GM12878 (cell line): ENCODE data around the gene FAM120B. TPM values are rescaled to one million over a fixed set of nuclear protein-coding genes. Genes with fewer than 3 reads are reported as not detected.

ENCODE experiments used
- ATAC-seq: fragments of 200-7000 bp; cut with Tn5 transposase; 3 replicates; pipeline ENCODE4 v1.9.1; 2020; ENCODE audit warnings: mild to moderate bottlenecking, moderate library complexity
- BruUV-seq: library from RNA; stranded (reverse); fragments of 400-500 nt; replicated peaks from 2 replicates; lab custom pipeline; 2021; lab: Mats Ljungman, UMichigan
- CTCF ChIA-PET: fragments of 300-600 bp; sonication (Branson Sonifier 250); formaldehyde crosslinking; extraction: SDS; loops from one replicate; lab custom pipeline; 2021; ENCODE audit warnings: inconsistent platforms; lab: Yijun Ruan, JAX
- POLR2A ChIA-PET: fragments of 350-600 bp; formaldehyde crosslinking; extraction: SDS; loops from one replicate; lab custom pipeline; 2021; ENCODE audit warnings: inconsistent platforms; lab: Charles Lee
- RAD21 ChIA-PET: fragments of 300-600 bp; sonication (Branson Sonifier 250); formaldehyde crosslinking; loops from one replicate; lab custom pipeline; 2023; ENCODE audit warnings: antibody characterized with exemption; ENCODE audit not compliant: unreplicated experiment; lab: Charles Lee
- SMC1A ChIA-PET: fragments of 300-600 bp; sonication (Branson Sonifier 250); formaldehyde crosslinking; loops from one replicate; lab custom pipeline; 2023; ENCODE audit not compliant: unreplicated experiment, uncharacterized antibody; lab: Charles Lee
- DNase-seq: peaks from one replicate; pipeline ENCODE4 v3.0.0-alpha.2; 2011; ENCODE audit warnings: low read depth, low spot score
- FAIRE-seq: peaks from 3 replicates; lab custom pipeline; 2011; peaks lifted over from hg19 to GRCh38; lab: Jason Lieb, UNC
- H2AFZ ChIP-seq: 2 replicates; pipeline ENCODE4 v1.6.0; 2011; ENCODE audit warnings: low read depth, low read length, control low read depth; ENCODE audit not compliant: control insufficient read depth
- H3K27ac ChIP-seq: 2 replicates; pipeline ENCODE4 v1.5.1; 2011; ENCODE audit warnings: control low read depth; ENCODE audit not compliant: control insufficient read depth, insufficient read depth
- H3K27me3 ChIP-seq, 2 experiments: replicated peaks in 1 of 2; 2 replicates each; pipeline versions ENCODE4 v1.6.0 to v1.6.1; 2011; ENCODE audit warnings: low read length in 1 of 2; ENCODE audit not compliant: control insufficient read depth in 2 of 2, insufficient read depth in 2 of 2
- H3K36me3 ChIP-seq, 2 experiments: 2 replicates each; pipeline ENCODE4 v1.5.1; 2011; ENCODE audit warnings: low read length in 1 of 2; ENCODE audit not compliant: control insufficient read depth in 2 of 2, insufficient read depth in 2 of 2
- H3K4me1 ChIP-seq: 2 replicates; pipeline ENCODE4 v1.6.1; 2011; ENCODE audit warnings: mild to moderate bottlenecking, low read length, moderate library complexity, mixed read lengths; ENCODE audit not compliant: control insufficient read depth, insufficient read depth
- H3K4me2 ChIP-seq: 2 replicates; pipeline ENCODE4 v1.6.0; 2011; ENCODE audit warnings: control low read depth; ENCODE audit not compliant: control insufficient read depth, insufficient read depth
- H3K4me3 ChIP-seq: fragments of 200-600 bp; sonication (generic); 2 replicates; pipeline ENCODE4 v1.5.1; 2016
- H3K79me2 ChIP-seq: 2 replicates; pipeline ENCODE4 v1.6.0; 2011; ENCODE audit warnings: low read length; ENCODE audit not compliant: control insufficient read depth, insufficient read depth
- H3K9ac ChIP-seq: 2 replicates; pipeline ENCODE4 v1.8.0; 2011; ENCODE audit warnings: low read length, control low read depth, mixed read lengths; ENCODE audit not compliant: control insufficient read depth, insufficient read depth
- H3K9me3 ChIP-seq: replicated peaks from 3 replicates; pipeline ENCODE4 v1.5.1; 2011; ENCODE audit warnings: mild to moderate bottlenecking, low read length; ENCODE audit not compliant: control insufficient read depth, insufficient read depth
- H4K20me1 ChIP-seq: 2 replicates; pipeline ENCODE4 v1.6.0; 2011; ENCODE audit not compliant: control insufficient read depth, insufficient read depth
- ELK1 ChIP-seq: IDR thresholded peaks from 2 replicates; pipeline ENCODE4 v1.6.1; 2012; ENCODE audit warnings: low read depth, low read length, improper control_type of control experiment
- KDM1A ChIP-seq: fragments of 200-600 bp; sonication (generic); IDR thresholded peaks from 2 replicates; pipeline ENCODE4 v1.6.1; 2016; ENCODE audit warnings: borderline replicate concordance
- MAX ChIP-seq: IDR thresholded peaks from 2 replicates; pipeline ENCODE4 v1.6.1; 2012; ENCODE audit warnings: low read depth, low read length, improper control_type of control experiment
- MYC ChIP-seq: IDR thresholded peaks from 2 replicates; pipeline ENCODE4 v1.6.1; 2011; ENCODE audit warnings: mild to moderate bottlenecking, low read length, moderate library complexity, inconsistent platforms; ENCODE audit not compliant: insufficient read depth, insufficient replicate concordance, insufficient read length, severe bottlenecking
- RAD21 ChIP-seq: IDR thresholded peaks from 2 replicates; pipeline ENCODE4 v1.6.1; 2011; ENCODE audit warnings: mild to moderate bottlenecking, low read depth, low read length, moderate library complexity; ENCODE audit not compliant: insufficient read depth
- RFX5 ChIP-seq: IDR thresholded peaks from 2 replicates; pipeline ENCODE4 v1.6.1; 2011; ENCODE audit warnings: low read depth, low read length, improper control_type of control experiment
- SMAD1 ChIP-seq: fragments of 450-650 bp; IDR thresholded peaks from 2 replicates; pipeline ENCODE4 v1.6.1; 2018; ENCODE audit warnings: mild to moderate bottlenecking, low read depth; ENCODE audit not compliant: partially characterized antibody
- TBL1XR1 ChIP-seq: IDR thresholded peaks from 2 replicates; pipeline ENCODE4 v1.6.1; 2012; ENCODE audit warnings: low read depth, low read length, improper control_type of control experiment
- ZNF24 ChIP-seq: fragments of 450-650 bp; IDR thresholded peaks from 2 replicates; pipeline ENCODE4 v1.6.1; 2017; ENCODE audit warnings: antibody characterized with exemption, mild to moderate bottlenecking
- ZNF384 ChIP-seq: IDR thresholded peaks from 2 replicates; pipeline ENCODE4 v1.6.1; 2012; ENCODE audit warnings: low read depth, mild to moderate bottlenecking, low read length, improper control_type of control experiment, borderline replicate concordance
- WGBS: methylation state at CpG from one replicate; pipeline ENCODE4 v1.1.6; 2016; ENCODE audit warnings: low lambda C conversion rate; ENCODE audit not compliant: insufficient replicate concordance, insufficient coverage; ENCODE audit errors: missing lambda C conversion rate; 5-methylcytosine and 5-hydroxymethylcytosine counted together
- in situ Hi-C: fragments of 300-500 bp; cut with MboI; formaldehyde crosslinking; loops from 9 replicates; pipeline ENCODE4 v1.14.3; 2018; ENCODE audit warnings: mixed read lengths
- intact Hi-C: fragments of 100-400 bp; cut with micrococcal nuclease; formaldehyde crosslinking; loops from one replicate; pipeline ENCODE4 v1.14.2; 2022; ENCODE audit not compliant: unreplicated experiment
- polyA plus RNA-seq, 11 experiments: library from polyadenylated mRNA; depleted of rRNA in 4 of 11; unstranded in 6 of 11; stranded (reverse) in 5 of 11; fragments of >200 nt; fragmentation: Nextera tagmentation in 4 of 11; fragmentation: Illumina TruSeq in 1 of 11; extraction: Ambion mirVana in 4 of 11; extraction: Trizol in 1 of 11; gene quantifications; 1 replicate in 1 of 11; 2 replicates in 10 of 11; pipeline versions ENCODE4 v1.2.1 to v1.2.3, GENCODE V29; 2011 to 2016; ENCODE audit warnings: inconsistent platforms in 2 of 11, missing spikeins in 2 of 11, low read depth in 1 of 11
- total RNA-seq, 4 experiments: library from RNA; depleted of rRNA in 3 of 4; stranded (reverse); fragments of >200 nt in 3 of 4; fragmentation: Illumina TruSeq in 1 of 4; extraction: Trizol in 1 of 4; gene quantifications; 2 replicates each; pipeline versions ENCODE4 v1.2.1 to v1.2.3, GENCODE V29; 2013 to 2021

Gene FAM120B
- total and polyA plus RNA-seq, 10 of the 15 experiments (the other 5 are each of a cell fraction or from before 2014, with no cell fraction given): 3.3 to 21.6 (median 15.3) TPM

GRCh38 chr6:170416303-170416702 is 109.7 kb downstream of the FAM120B start:
- SMC1A ChIA-PET: interaction anchor here (1.2 kb wide), 1 partner anchor 97 kb away, joined by 3 read pairs; no protein-coding TSS in a partner anchor
- Histone ChIP-seq H3K9ac (no peak overlapping the region), H3K27me3 (no peaks in the 10 kb centered on the region), H4K20me1 (no peaks in the 10 kb centered on the region), H3K4me3 (no peak overlapping the region), H3K36me3 (no peaks in the 10 kb centered on the region), H3K79me2 (no peaks in the 10 kb centered on the region), H3K4me1 (no peaks in the 10 kb centered on the region), H3K27ac (no peak overlapping the region), H3K9me3 (no peaks in the 10 kb centered on the region; the same call in 2 of the 3 replicates), H2AFZ (no peak overlapping the region), H3K4me2 (no peak overlapping the region)
- CTCF ChIA-PET: interaction anchor here (0.9 to 1.2 kb wide), 2 partner anchors 15 to 101 kb away, joined by 3 to 4 read pairs; no protein-coding TSS in a partner anchor
- TF ChIP-seq ELK1 (no peak), ZNF24 (no peak), MYC (no peak), KDM1A (no peak)
- DNase-seq (no peak), ATAC-seq (no peak; the same call in 2 of the 3 replicates), FAIRE-seq (no peak)
- intact Hi-C loops: no loop called here
- WGBS: 60% methylated on average over 8 of the region's 8 CpGs
- BruUV-seq: no TSS peak
- RAD21 ChIA-PET: interaction anchor here (0.9 kb wide), 1 partner anchor 101 kb away, joined by 4 read pairs; no protein-coding TSS in a partner anchor
- in situ Hi-C loops: no loop called here
- POLR2A ChIA-PET: no interaction called here

- no peak overlapping the region for H3K27ac ChIP-seq
These were observed 110.5 kb downstream of the FAM120B start for GRCh38 chr6:170416959-170417606.

More at GRCh38 chr6:170416959-170417606, 110.5 kb downstream of the FAM120B start:
- no peak for FAIRE-seq
- Histone ChIP-seq H3K79me2 (no peaks in the 10 kb centered on the region), H3K4me1 (no peaks in the 10 kb centered on the region), H3K4me2 (no peak overlapping the region), H3K9ac (no peak overlapping the region), H3K4me3 (no peak overlapping the region), H4K20me1 (no peaks in the 10 kb centered on the region), H3K27me3 (no peaks in the 10 kb centered on the region), H3K36me3 (no peaks in the 10 kb centered on the region), H3K9me3 (no peaks in the 10 kb centered on the region), H2AFZ (no peak overlapping the region)
- TF ChIP-seq ZNF384 (no peak), MAX (no peak), RFX5 (no peak), TBL1XR1 (no peak), SMAD1 (no peak), RAD21 (no peak)
- ChIA-PET POLR2A (no interaction called here), RAD21 (no interaction called here), SMC1A (interaction anchor here (0.8 kb wide), 1 partner anchor 13 kb away, joined by 3 read pairs; no protein-coding TSS in a partner anchor), CTCF (interaction anchor here (1.2 kb wide), 1 partner anchor 100 kb away, joined by 4 read pairs; no protein-coding TSS in a partner anchor)
- ATAC-seq: no peak
- DNase-seq: no peak
- intact Hi-C loops (no loop called here), in situ Hi-C loops (no loop called here)
- no TSS peak for BruUV-seq
- 94% methylated on average over 9 of the region's 10 CpGs for WGBS
